KMS-11 (cell line): Measurements from ENCODE around the gene NAV2.

ENCODE experiments used
- H2AFZ ChIP-seq: fragments of 200-600 bp; sonication (generic); 2 replicates; pipeline ENCODE4 v1.6.1; 2016; ENCODE audit warnings: antibody characterized with exemption, mixed run types, low read depth
- H3K27ac ChIP-seq: fragments of 200-600 bp; sonication (generic); 2 replicates; pipeline ENCODE4 v1.6.1; 2016; ENCODE audit warnings: mild to moderate bottlenecking, mixed run types
- H3K27me3 ChIP-seq: fragments of 200-600 bp; sonication (generic); 2 replicates; pipeline ENCODE4 v1.6.1; 2017; ENCODE audit warnings: mild to moderate bottlenecking, low read depth, mixed run types, moderate library complexity; ENCODE audit not compliant: insufficient read depth
- H3K36me3 ChIP-seq: fragments of 200-600 bp; sonication (generic); 2 replicates; pipeline ENCODE4 v1.6.1; 2017; ENCODE audit warnings: mild to moderate bottlenecking, mixed run types; ENCODE audit not compliant: insufficient read depth
- H3K4me1 ChIP-seq: fragments of 200-600 bp; sonication (generic); 2 replicates; pipeline ENCODE4 v1.6.1; 2016; ENCODE audit warnings: mild to moderate bottlenecking, low read depth, mixed run types; ENCODE audit not compliant: poor library complexity, severe bottlenecking
- H3K4me2 ChIP-seq: fragments of 200-600 bp; sonication (generic); 2 replicates; pipeline ENCODE4 v1.7.0; 2016; ENCODE audit warnings: mild to moderate bottlenecking, mixed run types
- H3K4me3 ChIP-seq: fragments of 200-600 bp; sonication (generic); IDR thresholded peaks from 2 replicates; pipeline ENCODE4 v1.6.1; 2017; ENCODE audit warnings: low read depth, low read length, mixed read lengths; ENCODE audit not compliant: insufficient read depth
- H3K79me2 ChIP-seq: fragments of 200-600 bp; sonication (generic); 2 replicates; pipeline ENCODE4 v1.6.1; 2016; ENCODE audit warnings: low read depth, mixed run types; ENCODE audit not compliant: insufficient read depth
- H3K9ac ChIP-seq: fragments of 200-600 bp; sonication (generic); 2 replicates; pipeline ENCODE4 v1.6.1; 2016; ENCODE audit warnings: mild to moderate bottlenecking, mixed run types
- H4K20me1 ChIP-seq: fragments of 200-600 bp; sonication (generic); 2 replicates; pipeline ENCODE4 v1.6.1; 2016; ENCODE audit warnings: mild to moderate bottlenecking, mixed run types; ENCODE audit not compliant: insufficient read depth
- TF ChIP-seq, protein P1 (sequence below): fragments of 200-600 bp; sonication (generic); conservative IDR thresholded peaks from 2 replicates; pipeline ENCODE4 v1.6.1; 2017; ENCODE audit warnings: low read depth, mild to moderate bottlenecking, antibody characterized with exemption, low read length, moderate library complexity, mixed read lengths

Gene NAV2

GRCh38 chr11:20034941-20035340 is 322.3 kb downstream of the NAV2 start:
- Histone ChIP-seq H2AFZ (no peak overlapping the region), H3K79me2 (no peaks in the 10 kb centered on the region), H3K36me3 (no peaks in the 10 kb centered on the region), H3K27ac (no peak overlapping the region), H3K9ac (no peak overlapping the region), H3K4me2 (no peak overlapping the region), H4K20me1 (no peaks in the 10 kb centered on the region), H3K27me3 (no peaks in the 10 kb centered on the region), H3K4me3 (no peak overlapping the region), H3K4me1 (no peaks in the 10 kb centered on the region)
- TF ChIP-seq, protein P1, sequence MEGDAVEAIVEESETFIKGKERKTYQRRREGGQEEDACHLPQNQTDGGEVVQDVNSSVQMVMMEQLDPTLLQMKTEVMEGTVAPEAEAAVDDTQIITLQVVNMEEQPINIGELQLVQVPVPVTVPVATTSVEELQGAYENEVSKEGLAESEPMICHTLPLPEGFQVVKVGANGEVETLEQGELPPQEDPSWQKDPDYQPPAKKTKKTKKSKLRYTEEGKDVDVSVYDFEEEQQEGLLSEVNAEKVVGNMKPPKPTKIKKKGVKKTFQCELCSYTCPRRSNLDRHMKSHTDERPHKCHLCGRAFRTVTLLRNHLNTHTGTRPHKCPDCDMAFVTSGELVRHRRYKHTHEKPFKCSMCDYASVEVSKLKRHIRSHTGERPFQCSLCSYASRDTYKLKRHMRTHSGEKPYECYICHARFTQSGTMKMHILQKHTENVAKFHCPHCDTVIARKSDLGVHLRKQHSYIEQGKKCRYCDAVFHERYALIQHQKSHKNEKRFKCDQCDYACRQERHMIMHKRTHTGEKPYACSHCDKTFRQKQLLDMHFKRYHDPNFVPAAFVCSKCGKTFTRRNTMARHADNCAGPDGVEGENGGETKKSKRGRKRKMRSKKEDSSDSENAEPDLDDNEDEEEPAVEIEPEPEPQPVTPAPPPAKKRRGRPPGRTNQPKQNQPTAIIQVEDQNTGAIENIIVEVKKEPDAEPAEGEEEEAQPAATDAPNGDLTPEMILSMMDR, result no peak

GRCh38 chr11:20035375-20035700 is 322.7 kb downstream of the NAV2 start:
- Histone ChIP-seq H3K9ac (no peak overlapping the region), H3K27ac (no peak overlapping the region), H3K4me3 (no peak overlapping the region), H4K20me1 (no peaks in the 10 kb centered on the region), H2AFZ (no peak overlapping the region), H3K4me2 (no peak overlapping the region), H3K36me3 (no peaks in the 10 kb centered on the region), H3K79me2 (no peaks in the 10 kb centered on the region), H3K4me1 (no peaks in the 10 kb centered on the region), H3K27me3 (no peaks in the 10 kb centered on the region)
- TF ChIP-seq, protein P1, result no peak

DNA sequence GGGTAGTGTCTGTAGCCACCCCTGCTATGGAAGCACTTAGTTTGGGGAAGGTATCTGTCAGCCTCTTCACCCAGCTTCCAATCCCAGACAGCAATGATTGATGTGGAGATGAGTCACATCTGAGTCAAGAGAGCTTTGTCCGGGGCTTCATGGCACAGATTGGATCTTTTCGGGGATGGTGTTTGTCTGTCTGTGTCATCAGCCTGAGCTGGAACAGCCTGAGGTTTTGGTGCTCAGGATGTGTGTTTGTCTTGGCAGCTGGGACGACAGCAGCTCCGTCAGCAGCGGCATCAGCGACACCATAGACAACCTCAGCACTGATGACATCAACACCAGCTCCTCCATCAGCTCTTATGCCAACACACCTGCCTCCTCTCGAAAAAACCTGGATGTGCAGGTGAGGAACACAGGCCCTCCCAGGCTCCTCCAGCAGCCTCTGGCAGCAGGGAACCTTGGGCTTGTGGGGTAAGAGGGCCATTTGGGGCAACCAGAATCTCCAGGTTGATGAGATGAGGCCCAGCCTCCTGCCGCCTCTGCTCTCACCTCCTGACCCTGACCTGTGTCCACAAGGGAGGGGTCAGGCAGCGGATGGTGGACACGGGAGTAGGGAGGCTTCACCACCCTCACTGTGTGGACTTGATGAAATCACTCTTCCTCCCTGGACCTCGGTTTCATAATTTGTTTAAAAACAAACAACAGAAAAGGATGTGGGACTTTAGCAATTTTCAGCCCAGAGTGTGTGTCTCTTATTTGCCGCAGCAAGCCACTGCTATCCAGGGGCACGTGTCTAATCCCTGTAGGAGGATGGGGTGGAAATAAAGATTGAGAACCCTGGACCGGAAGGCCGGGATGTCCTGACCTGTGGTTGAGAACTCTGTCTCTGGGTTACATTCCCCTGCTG is 323.3 kb downstream of the NAV2 start:
- H3K4me3 ChIP-seq, result no peak overlapping the region
- H3K4me1 ChIP-seq, result no peaks in the 10 kb centered on the region
- no peaks in the 10 kb centered on the region for H3K79me2 ChIP-seq
- TF ChIP-seq, protein P1, result no peak
- H3K27ac ChIP-seq, result no peak overlapping the region
- H3K9ac ChIP-seq, result no peak overlapping the region
- no peak overlapping the region for H2AFZ ChIP-seq
- no peaks in the 10 kb centered on the region for H4K20me1 ChIP-seq
- H3K4me2 ChIP-seq, result no peak overlapping the region
- H3K27me3 ChIP-seq, result no peaks in the 10 kb centered on the region
- H3K36me3 ChIP-seq, result no peaks in the 10 kb centered on the region

DNA sequence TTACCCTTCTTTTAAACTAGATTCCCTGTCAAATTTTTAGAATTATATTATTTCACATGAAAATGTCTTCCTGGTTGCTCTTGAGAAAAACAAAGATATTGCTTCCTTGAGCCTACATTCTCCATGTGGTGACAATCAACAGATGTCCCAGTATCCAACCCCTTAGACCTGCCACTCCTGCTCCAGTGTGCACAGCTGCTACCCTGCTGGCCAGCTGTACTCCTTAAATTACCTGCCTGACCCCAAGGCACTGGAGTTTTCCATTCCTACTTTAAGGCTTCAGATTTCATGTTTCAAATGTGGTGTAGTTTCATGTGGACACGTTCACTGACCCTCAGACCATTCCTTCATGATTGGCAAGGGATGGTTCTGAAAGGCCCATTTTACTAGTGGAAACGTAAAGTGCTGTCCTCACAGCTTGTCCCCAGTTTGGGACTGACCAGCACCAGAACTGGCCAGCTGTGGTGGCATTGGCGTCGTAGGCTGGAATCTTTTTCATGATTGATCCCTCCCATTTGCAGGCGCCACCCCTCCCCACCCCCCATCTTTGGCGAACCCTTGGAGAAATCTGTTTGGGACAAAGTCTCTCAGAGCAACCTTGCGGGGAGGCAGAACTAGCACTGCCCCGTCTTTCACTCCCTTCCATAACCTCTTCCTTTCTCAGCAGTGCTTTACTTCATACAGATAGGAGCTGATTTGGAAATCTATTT is 324.1 kb downstream of the NAV2 start:
- no peak overlapping the region for H3K27ac ChIP-seq
- H3K4me3 ChIP-seq, result no peak overlapping the region
- no peak overlapping the region for H3K9ac ChIP-seq
- H3K79me2 ChIP-seq, result no peaks in the 10 kb centered on the region
- no peaks in the 10 kb centered on the region for H4K20me1 ChIP-seq
- H3K4me2 ChIP-seq, result no peak overlapping the region
- TF ChIP-seq, protein P1, result no peak
- H2AFZ ChIP-seq, result no peak overlapping the region
- H3K36me3 ChIP-seq, result no peaks in the 10 kb centered on the region
- H3K4me1 ChIP-seq, result no peaks in the 10 kb centered on the region
- no peaks in the 10 kb centered on the region for H3K27me3 ChIP-seq
